PC-9 (cell line): ENCODE results near the gene DTX4. TPM values are rescaled to one million over a fixed set of nuclear protein-coding genes. Genes with fewer than 3 reads are reported as not detected.

ENCODE experiments used
- BruUV-seq: library from RNA; stranded (reverse); fragments of 400-500 nt; replicated peaks from 2 replicates; lab custom pipeline; 2021; lab: Mats Ljungman, UMichigan
- CTCF ChIA-PET: fragments of 300-600 bp; sonication (Branson Sonifier 250); formaldehyde crosslinking; loops from one replicate; lab custom pipeline; 2022; ENCODE audit warnings: antibody characterized with exemption; lab: Charles Lee
- POLR2A ChIA-PET: fragments of 300-600 bp; sonication (Branson Sonifier 250); formaldehyde crosslinking; loops from one replicate; lab custom pipeline; 2022; ENCODE audit warnings: antibody characterized with exemption; ENCODE audit not compliant: unreplicated experiment; lab: Charles Lee
- DNase-seq, 2 experiments: peaks; one replicate each; pipeline versions ENCODE4 v3.0.0 to v3.0.0-alpha.2; 2015 to 2022; ENCODE audit warnings: mixed read lengths in 1 of 2
- H2AFZ ChIP-seq: fragments of 200-600 bp; sonication (generic); 2 replicates; pipeline ENCODE4 v1.8.1; 2017; ENCODE audit warnings: antibody characterized with exemption
- H3F3A ChIP-seq: fragments of 200-600 bp; sonication (generic); 2 replicates; pipeline ENCODE4 v1.8.1; 2017; ENCODE audit warnings: antibody characterized with exemption, mild to moderate bottlenecking, low read depth; ENCODE audit not compliant: insufficient read depth
- H3K27ac ChIP-seq: fragments of 200-600 bp; sonication (generic); 2 replicates; pipeline ENCODE4 v1.6.1; 2016; ENCODE audit warnings: mixed run types
- H3K27me3 ChIP-seq: fragments of 200-600 bp; sonication (generic); 2 replicates; pipeline ENCODE4 v1.6.1; 2016; ENCODE audit warnings: low read depth, mixed run types; ENCODE audit not compliant: insufficient read depth
- H3K36me3 ChIP-seq: fragments of 200-600 bp; sonication (generic); 2 replicates; pipeline ENCODE4 v1.6.1; 2016; ENCODE audit warnings: low read depth, mixed run types
- H3K4me1 ChIP-seq: fragments of 200-600 bp; sonication (generic); replicated peaks from 2 replicates; pipeline ENCODE4 v1.6.1; 2016; ENCODE audit warnings: mixed run types; ENCODE audit not compliant: insufficient read depth
- H3K4me2 ChIP-seq: fragments of 200-600 bp; sonication (generic); 2 replicates; pipeline ENCODE4 v1.6.1; 2017; ENCODE audit warnings: mixed run types
- H3K4me3 ChIP-seq: fragments of 200-600 bp; sonication (generic); 2 replicates; pipeline ENCODE4 v1.6.1; 2016; ENCODE audit warnings: mixed run types
- H3K79me2 ChIP-seq: fragments of 200-600 bp; sonication (generic); 2 replicates; pipeline ENCODE4 v1.6.1; 2017; ENCODE audit warnings: low read depth, mixed run types
- H3K9me2 ChIP-seq: fragments of 200-600 bp; sonication (generic); 2 replicates; pipeline ENCODE4 v1.8.1; 2017; ENCODE audit warnings: mild to moderate bottlenecking; ENCODE audit not compliant: insufficient read depth
- H3K9me3 ChIP-seq: fragments of 200-600 bp; sonication (generic); 2 replicates; pipeline ENCODE4 v1.8.1; 2016; ENCODE audit warnings: low read depth; ENCODE audit not compliant: insufficient read depth
- H4K20me1 ChIP-seq: fragments of 200-600 bp; sonication (generic); 2 replicates; pipeline ENCODE4 v1.8.1; 2017; ENCODE audit not compliant: insufficient read depth
- CTCF ChIP-seq: fragments of 200-600 bp; sonication (generic); conservative IDR thresholded peaks from 2 replicates; pipeline ENCODE4 v1.6.1; 2017; ENCODE audit warnings: mixed run types, antibody characterized with exemption, mild to moderate bottlenecking, moderate library complexity
- EZH2 ChIP-seq: fragments of 200-600 bp; sonication (generic); IDR thresholded peaks from 2 replicates; pipeline ENCODE4 v1.8.0; 2017; ENCODE audit warnings: antibody characterized with exemption, low read depth
- intact Hi-C: fragments of 100-400 bp; cut with micrococcal nuclease; formaldehyde crosslinking; loops from one replicate; pipeline ENCODE4 v1.10.0; 2022; ENCODE audit not compliant: unreplicated experiment
- total RNA-seq: library from RNA; stranded (reverse); gene quantifications from 2 replicates; pipeline ENCODE4 v1.2.3, GENCODE V29; 2021

DTX4 gene
- total RNA-seq, 1 experiment from 2014 or later: 34.5 TPM

GRCh38 chr11:59182457-59183151 is 10.7 kb downstream of the DTX4 start:
- DNase-seq: peak in 1 of 2 experiments; percentile 55
- H3F3A ChIP-seq: peaks cover 24% of the 10 kb centered on the region
- H3K36me3 ChIP-seq: peaks cover 47% of the 10 kb centered on the region
- peaks cover 93% of the 10 kb centered on the region for H3K79me2 ChIP-seq
- no peak overlapping the region for H3K4me3 ChIP-seq
- intact Hi-C loops: no loop called here
- no peaks in the 10 kb centered on the region for H3K9me2 ChIP-seq
- no peaks in the 10 kb centered on the region for H3K27me3 ChIP-seq
- TF ChIP-seq EZH2 (no peak), CTCF (peak; percentile 71)
- peaks cover 48% of the 10 kb centered on the region for H3K4me1 ChIP-seq
- no peaks in the 10 kb centered on the region for H4K20me1 ChIP-seq
- no TSS peak for BruUV-seq
- ChIA-PET CTCF (interaction anchor here (1.3 to 1.6 kb wide), 2 partner anchors 11 kb away, joined by 3 to 8 read pairs; partner anchors contain the start of gene DTX4), POLR2A (no interaction called here)
- H3K27ac ChIP-seq: no peak overlapping the region
- no peak overlapping the region for H2AFZ ChIP-seq
- no peak overlapping the region for H3K4me2 ChIP-seq
- H3K9me3 ChIP-seq: peaks cover 9% of the 10 kb centered on the region; the same call in 1 of the 2 replicates

- H3K27ac ChIP-seq: peak overlapping the region; percentile 81
- H3K4me3 ChIP-seq: no peak overlapping the region
- H3K4me2 ChIP-seq: peak overlapping the region; percentile 75; the same call in 1 of the 2 replicates
- intact Hi-C loops: no loop called here
- POLR2A ChIA-PET: interaction anchor here (0.6 kb wide), 2 partner anchors 25 to 433 kb away, joined by 3 to 5 read pairs; no protein-coding TSS in a partner anchor
- peaks cover 47% of the 10 kb centered on the region for H3K36me3 ChIP-seq
- no peaks in the 10 kb centered on the region for H3K9me2 ChIP-seq
- H2AFZ ChIP-seq: no peak overlapping the region
- peaks cover 60% of the 10 kb centered on the region for H3K4me1 ChIP-seq
- no peaks in the 10 kb centered on the region for H4K20me1 ChIP-seq
- no TSS peak for BruUV-seq
- TF ChIP-seq CTCF: no peak
- no peak for TF ChIP-seq EZH2
- H3F3A ChIP-seq: peaks cover 29% of the 10 kb centered on the region
- DNase-seq: no peak
- H3K9me3 ChIP-seq: peaks cover 7% of the 10 kb centered on the region; the same call in 1 of the 2 replicates
- peaks cover 93% of the 10 kb centered on the region for H3K79me2 ChIP-seq
- no peaks in the 10 kb centered on the region for H3K27me3 ChIP-seq
- CTCF ChIA-PET: interaction anchor here (1.3 kb wide), 1 partner anchor 12 kb away, joined by 3 read pairs; the partner anchor contains the start of gene DTX4
Measured at GRCh38 chr11:59183771-59184170, 11.8 kb downstream of the DTX4 start.

GRCh38 chr11:59184691-59185339 is 12.9 kb downstream of the DTX4 start:
- Histone ChIP-seq H3K4me3 (peak overlapping the region; percentile 52; the same call in 1 of the 2 replicates), H3K9me3 (no peaks in the 10 kb centered on the region), H3K9me2 (no peaks in the 10 kb centered on the region), H4K20me1 (no peaks in the 10 kb centered on the region), H3K4me2 (peak overlapping the region; percentile 75), H3K79me2 (peaks cover 89% of the 10 kb centered on the region), H2AFZ (no peak overlapping the region), H3K36me3 (peaks cover 40% of the 10 kb centered on the region), H3K27me3 (no peaks in the 10 kb centered on the region), H3F3A (peaks cover 40% of the 10 kb centered on the region), H3K27ac (peak overlapping the region; percentile 81), H3K4me1 (peaks cover 70% of the 10 kb centered on the region)
- ChIA-PET CTCF (interaction anchor here (0.6 to 2.9 kb wide), 3 partner anchors 10 to 13 kb away, joined by 3 to 67 read pairs (median 32); partner anchors contain the start of gene DTX4), POLR2A (interaction anchor here (1.2 kb wide), 1 partner anchor 11 kb away, joined by 7 read pairs; no protein-coding TSS in a partner anchor)
- BruUV-seq: no TSS peak
- intact Hi-C loops: loop anchor here (5.0 kb wide), 2 partner anchors 43 to 482 kb away; partner anchors contain the start of genes FAM111A and PATL1
- no peak for DNase-seq
- no peak for TF ChIP-seq EZH2
- TF ChIP-seq CTCF: no peak
